Measurements from ENCODE around the gene CFAP58. TPM values are rescaled to one million over a fixed set of nuclear protein-coding genes. Genes with fewer than 3 reads are reported as not detected.

The CFAP58 gene
- total RNA-seq, 1 experiment from 2014 or later, result 0.63 TPM

GRCh38 chr10:104309980-104310978 is 43.4 kb upstream of the CFAP58 start:
- Histone ChIP-seq H2BK15ac (ENCODE audit: low read depth, low read length) (no peak overlapping the region), H2BK5ac (ENCODE audit: insufficient read length, low read length) (no peak overlapping the region), H3K9ac (ENCODE audit: extremely low read depth, insufficient read length, low read length) (no peak overlapping the region), H3K79me2 (ENCODE audit: insufficient read depth, low read length) (no peaks in the 10 kb centered on the region; the same call in 1 of the 2 replicates), H2BK120ac (ENCODE audit: low read depth, low read length, poor library complexity, severe bottlenecking) (no peak overlapping the region), H3K23ac (ENCODE audit: insufficient read length, low read depth, low read length) (no peak overlapping the region), H2AK5ac (ENCODE audit: insufficient read length, low read length) (no peak overlapping the region), H3K4me1 (ENCODE audit: insufficient read depth, low read length) (no peaks in the 10 kb centered on the region), H4K8ac (replicated peaks; ENCODE audit: insufficient read length, low read depth, low read length) (no peak overlapping the region), H3K27ac (ENCODE audit: insufficient read length, low read depth, low read length) (no peak overlapping the region), H3K18ac (ENCODE audit: insufficient read length, low read depth, low read length) (no peak overlapping the region), H3K4me2 (ENCODE audit: insufficient read depth, insufficient read length, low read length) (no peak overlapping the region), H2BK12ac (ENCODE audit: insufficient read length, low read depth, low read length) (no peak overlapping the region), H3K4ac (ENCODE audit: low read depth, low read length) (no peak overlapping the region), H3K79me1 (ENCODE audit: insufficient read depth, low read depth, low read length, poor library complexity, severe bottlenecking) (no peaks in the 10 kb centered on the region), H3K9me3 (ENCODE audit: control insufficient read depth, low read depth, low read length) (no peaks in the 10 kb centered on the region), H3K56ac (ENCODE audit: insufficient read length, low read depth, low read length) (no peak overlapping the region), H4K20me1 (ENCODE audit: control insufficient read depth, insufficient read depth, insufficient read length) (no peaks in the 10 kb centered on the region), H2BK20ac (ENCODE audit: low read depth, low read length, poor library complexity, severe bottlenecking) (no peak overlapping the region), H3K14ac (ENCODE audit: insufficient read depth, low read length) (no peak overlapping the region), H2AFZ (ENCODE audit: low read length) (no peak overlapping the region), H3K23me2 (ENCODE audit: insufficient read length, low read depth, low read length, poor library complexity, severe bottlenecking) (no peaks in the 10 kb centered on the region), H3T11ph (ENCODE audit: low read length) (no peak overlapping the region), H3K27me3 (ENCODE audit: insufficient read depth, low read length) (no peaks in the 10 kb centered on the region), H4K91ac (ENCODE audit: insufficient read length, low read depth, low read length) (no peak overlapping the region), H4K5ac (ENCODE audit: insufficient read length, low read depth, low read length) (no peak overlapping the region)
- Mint-ChIP-seq H3K9me3 (no peaks in the 10 kb centered on the region), H3K27me3 (ENCODE audit: low read depth) (no peaks in the 10 kb centered on the region), H3K27ac (peak overlapping the region in 1 of 3 experiments; percentile 93; a peak in 2 of 7 replicates), H3K4me3 (no peak overlapping the region), H3K4me1 (peaks cover 15% of the 10 kb centered on the region in 2 experiments), H3K36me3 (ENCODE audit: insufficient read depth in 1 of 3, low read depth in 3 of 3) (peaks cover 17 to 34% (median 33%) of the 10 kb centered on the region in 3 experiments; a peak in 6 of 7 replicates)
- no CpG with 5 or more reads among the region's 15 CpGs for WGBS (ENCODE audit: extremely low coverage, insufficient read length, low lambda C conversion rate)
- DNase-seq, result no peak
- no peak for TF ChIP-seq CTCF (conservative IDR thresholded peaks at IDR 0.05)
